KOPT-K1 (cell line): ENCODE data around the gene MPEG1.

Experiments used
- H3K27ac ChIP-seq: fragments of 200-600 bp; sonication (generic); 2 replicates; pipeline ENCODE4 v1.5.1; 2016; ENCODE audit warnings: antibody characterized with exemption, mild to moderate bottlenecking, low read depth, low read length; ENCODE audit not compliant: poor library complexity, severe bottlenecking
- H3K36me3 ChIP-seq: fragments of 200-600 bp; sonication (generic); 2 replicates; pipeline ENCODE4 v1.5.1; 2017; ENCODE audit warnings: antibody characterized with exemption, mild to moderate bottlenecking, low read length, moderate library complexity; ENCODE audit not compliant: insufficient read depth
- H3K9me3 ChIP-seq: fragments of 200-600 bp; sonication (generic); 2 replicates; pipeline ENCODE4 v1.5.1; 2017; ENCODE audit warnings: antibody characterized with exemption, low read length, mild to moderate bottlenecking; ENCODE audit not compliant: insufficient read depth, poor library complexity, severe bottlenecking

MPEG1 gene

GRCh38 chr11:59212744-59213631 is at the start of gene MPEG1:
Gene MPEG1 (minus strand): TSS chr11:59212927. CDS start chr11:59212865, 62 bp downstream.
- no peaks in the 10 kb centered on the region for H3K36me3 ChIP-seq
- no peak within 1 kb of the TSS for H3K27ac ChIP-seq
- no peaks in the 10 kb centered on the region for H3K9me3 ChIP-seq

GRCh38 chr11:59262177-59262818 is 49.6 kb upstream of the MPEG1 start:
- H3K27ac ChIP-seq, result no peak overlapping the region
- no peaks in the 10 kb centered on the region for H3K36me3 ChIP-seq
- H3K9me3 ChIP-seq, result no peaks in the 10 kb centered on the region

GRCh38 chr11:59261150-59261549 is 48.4 kb upstream of the MPEG1 start:
- H3K9me3 ChIP-seq, result no peaks in the 10 kb centered on the region

GRCh38 chr11:59259867-59260475 is 47.2 kb upstream of the MPEG1 start:
- H3K27ac ChIP-seq, result no peak overlapping the region
- H3K9me3 ChIP-seq, result no peaks in the 10 kb centered on the region

More at GRCh38 chr11:59261150-59261549, 48.4 kb upstream of the MPEG1 start:
- H3K27ac ChIP-seq, result no peak overlapping the region
- no peaks in the 10 kb centered on the region for H3K36me3 ChIP-seq

GRCh38 chr11:59259047-59259446 is 46.3 kb upstream of the MPEG1 start:
- Histone ChIP-seq H3K27ac (no peak overlapping the region), H3K9me3 (no peaks in the 10 kb centered on the region), H3K36me3 (no peaks in the 10 kb centered on the region)

More at GRCh38 chr11:59259867-59260475, 47.2 kb upstream of the MPEG1 start:
- H3K36me3 ChIP-seq, result no peaks in the 10 kb centered on the region

GRCh38 chr11:59255281-59255680 is 42.6 kb upstream of the MPEG1 start:
- H3K27ac ChIP-seq, result no peak overlapping the region
- H3K9me3 ChIP-seq, result no peaks in the 10 kb centered on the region
- no peaks in the 10 kb centered on the region for H3K36me3 ChIP-seq

- H3K27ac ChIP-seq, result no peak overlapping the region
- H3K36me3 ChIP-seq, result no peaks in the 10 kb centered on the region
- H3K9me3 ChIP-seq, result no peaks in the 10 kb centered on the region
Measured at GRCh38 chr11:59254286-59254685, 41.6 kb upstream of the MPEG1 start.

GRCh38 chr11:59253001-59253400 is 40.3 kb upstream of the MPEG1 start:
- Histone ChIP-seq H3K36me3 (no peaks in the 10 kb centered on the region), H3K9me3 (no peaks in the 10 kb centered on the region), H3K27ac (no peak overlapping the region)

GRCh38 chr11:59249535-59249934 is 36.8 kb upstream of the MPEG1 start:
- H3K9me3 ChIP-seq, result no peaks in the 10 kb centered on the region
- H3K36me3 ChIP-seq, result no peaks in the 10 kb centered on the region
- H3K27ac ChIP-seq, result no peak overlapping the region

GRCh38 chr11:59247531-59248227 is 35.0 kb upstream of the MPEG1 start:
- Histone ChIP-seq H3K36me3 (no peaks in the 10 kb centered on the region), H3K9me3 (no peaks in the 10 kb centered on the region), H3K27ac (no peak overlapping the region)

GRCh38 chr11:59243633-59244032 is 30.9 kb upstream of the MPEG1 start:
- no peak overlapping the region for H3K27ac ChIP-seq
- no peaks in the 10 kb centered on the region for H3K36me3 ChIP-seq
- peaks cover 10% of the 10 kb centered on the region for H3K9me3 ChIP-seq

GRCh38 chr11:59240322-59240721 is 27.6 kb upstream of the MPEG1 start:
- Histone ChIP-seq H3K9me3 (peaks cover 10% of the 10 kb centered on the region), H3K27ac (no peak overlapping the region), H3K36me3 (no peaks in the 10 kb centered on the region)

- Histone ChIP-seq H3K9me3 (no peaks in the 10 kb centered on the region), H3K36me3 (no peaks in the 10 kb centered on the region), H3K27ac (no peak overlapping the region)
Measured at GRCh38 chr11:59226396-59226795, 13.7 kb upstream of the MPEG1 start.

GRCh38 chr11:59225017-59225416 is 12.3 kb upstream of the MPEG1 start:
- H3K9me3 ChIP-seq, result no peaks in the 10 kb centered on the region
- H3K27ac ChIP-seq, result no peak overlapping the region
- no peaks in the 10 kb centered on the region for H3K36me3 ChIP-seq
